Measurements from ENCODE around the gene MADD. TPM values are rescaled to one million over a fixed set of nuclear protein-coding genes. Genes with fewer than 3 reads are reported as not detected.

The MADD gene
- total RNA-seq, 1 experiment from 2014 or later = 132 TPM

DNA sequence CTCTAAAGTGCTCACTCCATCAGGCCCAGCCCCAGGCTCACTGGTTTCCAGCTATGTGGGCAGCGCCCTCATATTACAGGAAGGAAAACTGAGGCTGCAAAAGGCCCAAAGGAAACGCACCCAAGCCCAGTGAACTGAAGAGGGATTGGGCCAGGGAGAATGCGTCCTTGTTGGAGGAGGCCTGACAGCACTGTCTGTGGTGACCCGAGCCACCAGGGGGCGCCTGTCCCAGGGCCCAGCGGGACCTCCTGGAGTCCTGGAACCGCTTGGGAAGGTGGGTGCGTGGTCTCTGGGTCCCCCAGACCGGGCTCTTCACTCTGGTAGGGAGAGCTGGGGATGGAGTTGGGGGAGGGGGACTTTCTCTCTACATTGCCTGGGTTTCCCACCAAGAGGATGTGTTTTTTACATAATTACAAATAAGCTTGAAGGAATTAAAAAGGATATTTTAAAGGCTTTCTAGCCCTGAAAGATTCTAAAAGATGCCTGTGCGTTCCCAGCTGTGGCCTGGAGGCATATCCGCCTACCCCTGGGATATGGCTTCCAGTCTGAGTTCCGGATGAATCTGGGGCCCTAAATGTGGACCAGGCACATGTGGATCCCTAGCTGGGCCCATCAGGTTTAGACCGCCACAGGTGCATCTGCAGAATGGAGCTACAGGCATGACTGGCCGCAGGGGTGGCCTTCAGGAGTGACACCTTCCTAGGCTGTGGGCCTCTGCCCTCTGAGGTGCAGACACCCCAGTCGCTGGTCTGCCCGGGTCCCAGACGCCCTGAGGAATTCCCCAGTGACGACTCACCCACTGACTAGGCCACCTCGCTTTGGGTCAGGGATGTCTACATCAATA lies 104.2 kb downstream of the MADD start:
- Histone ChIP-seq H3K27me3 (replicated peaks; ENCODE audit: insufficient read depth, low read depth, low read length, poor library complexity) (no peaks in the 10 kb centered on the region), H3K4me3 (ENCODE audit: low read depth, low read length, poor library complexity, severe bottlenecking) (no peak overlapping the region), H3K36me3 (ENCODE audit: insufficient read depth, low read length, poor library complexity, severe bottlenecking) (no peaks in the 10 kb centered on the region), H3K4me1 (ENCODE audit: insufficient read depth, low read length, poor library complexity, severe bottlenecking) (no peaks in the 10 kb centered on the region), H3K9me3 (ENCODE audit: low read depth, low read length, poor library complexity, severe bottlenecking) (no peaks in the 10 kb centered on the region), H3K27ac (ENCODE audit: low read depth, low read length, poor library complexity, severe bottlenecking) (no peak overlapping the region)
- ChIA-PET POLR2A (ENCODE audit: low non-redundant PET) (no interaction called here), CTCF (interaction anchor here (0.6 to 1.2 kb wide), 13 partner anchors 9 to 479 kb away, joined by 3 to 8 read pairs (median 4); no protein-coding TSS in a partner anchor)
- intact Hi-C loops (cut with micrococcal nuclease; ENCODE audit: unreplicated experiment) = loop anchor here (1.0 to 10.0 kb wide), 5 partner anchors 34 to 741 kb away; partner anchors contain the start of gene SLC39A13
- no TSS peak for BruUV-seq (replicated peaks)
- DNase-seq (ENCODE audit: low spot score) = peak; percentile 93
- TF ChIP-seq, protein P1, sequence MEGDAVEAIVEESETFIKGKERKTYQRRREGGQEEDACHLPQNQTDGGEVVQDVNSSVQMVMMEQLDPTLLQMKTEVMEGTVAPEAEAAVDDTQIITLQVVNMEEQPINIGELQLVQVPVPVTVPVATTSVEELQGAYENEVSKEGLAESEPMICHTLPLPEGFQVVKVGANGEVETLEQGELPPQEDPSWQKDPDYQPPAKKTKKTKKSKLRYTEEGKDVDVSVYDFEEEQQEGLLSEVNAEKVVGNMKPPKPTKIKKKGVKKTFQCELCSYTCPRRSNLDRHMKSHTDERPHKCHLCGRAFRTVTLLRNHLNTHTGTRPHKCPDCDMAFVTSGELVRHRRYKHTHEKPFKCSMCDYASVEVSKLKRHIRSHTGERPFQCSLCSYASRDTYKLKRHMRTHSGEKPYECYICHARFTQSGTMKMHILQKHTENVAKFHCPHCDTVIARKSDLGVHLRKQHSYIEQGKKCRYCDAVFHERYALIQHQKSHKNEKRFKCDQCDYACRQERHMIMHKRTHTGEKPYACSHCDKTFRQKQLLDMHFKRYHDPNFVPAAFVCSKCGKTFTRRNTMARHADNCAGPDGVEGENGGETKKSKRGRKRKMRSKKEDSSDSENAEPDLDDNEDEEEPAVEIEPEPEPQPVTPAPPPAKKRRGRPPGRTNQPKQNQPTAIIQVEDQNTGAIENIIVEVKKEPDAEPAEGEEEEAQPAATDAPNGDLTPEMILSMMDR (conservative IDR thresholded peaks at IDR 0.05; ENCODE audit: low read depth, low read length) = peak; percentile 100
- TF ChIP-seq EZH2 (IDR thresholded peaks at IDR 0.05; ENCODE audit: borderline replicate concordance, low read depth, low read length, poor library complexity, severe bottlenecking) = no peak

DNA sequence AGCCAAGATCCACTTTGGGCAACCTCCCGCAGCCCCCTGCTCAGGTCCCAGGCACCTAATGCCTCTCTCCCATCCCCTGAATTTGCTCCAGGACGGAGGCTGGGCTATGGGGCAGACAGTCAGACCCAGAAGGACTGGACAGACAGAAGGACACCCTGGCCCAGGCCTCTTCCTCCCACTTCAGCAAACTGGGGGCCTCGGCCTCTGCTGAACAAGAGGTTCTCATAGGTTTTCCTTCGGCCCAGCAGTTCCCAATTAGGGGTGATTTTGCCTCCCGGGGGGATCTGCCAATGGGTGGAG lies 104.7 kb downstream of the MADD start:
- BruUV-seq (replicated peaks) = no TSS peak
- no peak for TF ChIP-seq EZH2 (IDR thresholded peaks at IDR 0.05; ENCODE audit: borderline replicate concordance, low read depth, low read length, poor library complexity, severe bottlenecking)

DNA sequence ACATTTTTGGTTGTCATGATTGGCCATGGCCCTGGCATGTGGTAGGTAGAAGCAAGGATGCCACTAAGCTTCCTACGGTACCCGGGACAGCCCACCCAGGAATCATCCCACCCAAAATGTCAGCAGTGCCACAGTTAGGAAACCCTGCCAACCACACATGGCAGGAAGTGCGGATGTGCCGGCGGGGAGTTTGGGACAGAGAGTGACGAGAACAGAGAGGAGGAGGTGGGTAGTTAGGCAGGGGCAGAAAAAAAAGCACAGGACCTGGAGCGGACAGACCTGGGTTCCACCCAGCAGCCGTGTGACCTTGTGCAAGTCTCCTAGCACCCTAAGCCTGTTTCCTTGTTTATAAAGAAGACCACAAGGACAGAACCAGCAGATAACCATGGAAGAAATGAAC lies 105.1 kb downstream of the MADD start:
- ChIA-PET CTCF (interaction anchor here (0.8 to 1.2 kb wide), 5 partner anchors 25 to 478 kb away, joined by 3 to 5 read pairs (median 4); no protein-coding TSS in a partner anchor), POLR2A (ENCODE audit: low non-redundant PET) (no interaction called here)
- no TSS peak for BruUV-seq (replicated peaks)
- Histone ChIP-seq H3K36me3 (ENCODE audit: insufficient read depth, low read length, poor library complexity, severe bottlenecking) (no peaks in the 10 kb centered on the region), H3K27ac (ENCODE audit: low read depth, low read length, poor library complexity, severe bottlenecking) (no peak overlapping the region), H3K27me3 (replicated peaks; ENCODE audit: insufficient read depth, low read depth, low read length, poor library complexity) (no peaks in the 10 kb centered on the region), H3K4me3 (ENCODE audit: low read depth, low read length, poor library complexity, severe bottlenecking) (no peak overlapping the region), H3K4me1 (ENCODE audit: insufficient read depth, low read length, poor library complexity, severe bottlenecking) (no peaks in the 10 kb centered on the region), H3K9me3 (ENCODE audit: low read depth, low read length, poor library complexity, severe bottlenecking) (no peaks in the 10 kb centered on the region)
- DNase-seq (ENCODE audit: low spot score) = no peak
- TF ChIP-seq EZH2 (IDR thresholded peaks at IDR 0.05; ENCODE audit: borderline replicate concordance, low read depth, low read length, poor library complexity, severe bottlenecking) = no peak
- TF ChIP-seq, protein P1 (conservative IDR thresholded peaks at IDR 0.05; ENCODE audit: low read depth, low read length) = no peak
- intact Hi-C loops (cut with micrococcal nuclease; ENCODE audit: unreplicated experiment) = loop anchor here (2.0 to 10.0 kb wide), 2 partner anchors 242 to 740 kb away; no protein-coding TSS in a partner anchor

More for the DNA sequence above, 104.7 kb downstream of the MADD start:
- no peak overlapping the region for H3K4me3 ChIP-seq (ENCODE audit: low read depth, low read length, poor library complexity, severe bottlenecking)
- no peaks in the 10 kb centered on the region for H3K36me3 ChIP-seq (ENCODE audit: insufficient read depth, low read length, poor library complexity, severe bottlenecking)
- no peaks in the 10 kb centered on the region for H3K27me3 ChIP-seq (replicated peaks; ENCODE audit: insufficient read depth, low read depth, low read length, poor library complexity)
- no peaks in the 10 kb centered on the region for H3K9me3 ChIP-seq (ENCODE audit: low read depth, low read length, poor library complexity, severe bottlenecking)
- no peak for DNase-seq (ENCODE audit: low spot score)
- CTCF ChIA-PET = interaction anchor here (0.6 to 1.2 kb wide), 12 partner anchors 10 to 478 kb away, joined by 3 to 8 read pairs (median 4); no protein-coding TSS in a partner anchor
- H3K27ac ChIP-seq (ENCODE audit: low read depth, low read length, poor library complexity, severe bottlenecking) = no peak overlapping the region
- no peaks in the 10 kb centered on the region for H3K4me1 ChIP-seq (ENCODE audit: insufficient read depth, low read length, poor library complexity, severe bottlenecking)
- POLR2A ChIA-PET (ENCODE audit: low non-redundant PET) = no interaction called here
- intact Hi-C loops (cut with micrococcal nuclease; ENCODE audit: unreplicated experiment) = loop anchor here (1.0 to 10.0 kb wide), 5 partner anchors 34 to 740 kb away; partner anchors contain the start of gene SLC39A13

Measured in A673 (cell line).